B cell (primary cell): ENCODE results near the gene IL4R. TPM values are rescaled to one million over a fixed set of nuclear protein-coding genes. Genes with fewer than 3 reads are reported as not detected.
"Not testable (repeated sequence)": the region's sequence is repeated elsewhere in the genome, so short reads cannot be mapped to it uniquely, and the experiment has no call there.

Source experiments
- ATAC-seq: fragments of 200-7000 bp; cut with Tn5 transposase; one replicate; pipeline ENCODE4 v1.10.0; 2021; ENCODE audit warnings: low read depth, mild to moderate bottlenecking, moderate number of reproducible peaks, moderate library complexity
- CTCF ChIA-PET: fragments of 350-600 bp; sonication (Branson Sonifier 250); formaldehyde crosslinking; loops from one replicate; lab custom pipeline; 2021; ENCODE audit warnings: antibody characterized with exemption, inconsistent platforms; lab: Charles Lee
- POLR2A ChIA-PET: fragments of 350-600 bp; sonication (Branson Sonifier 250); formaldehyde crosslinking; loops from one replicate; lab custom pipeline; 2021; ENCODE audit warnings: antibody characterized with exemption; lab: Charles Lee
- DNase-seq: peaks from one replicate; pipeline ENCODE4 v3.0.0; 2013
- H2AFZ ChIP-seq: 2 replicates; pipeline ENCODE4 v1.6.1; 2012; ENCODE audit warnings: mild to moderate bottlenecking, low read depth, low read length; ENCODE audit not compliant: insufficient read depth, poor library complexity, severe bottlenecking
- H3K27ac ChIP-seq, 2 donors: 1 replicate in 1 of 2; 2 replicates in 1 of 2; pipeline ENCODE4 v1.5.1; 2012 to 2013; ENCODE audit warnings: low read length in 2 of 2, mild to moderate bottlenecking in 2 of 2, moderate library complexity in 1 of 2
- H3K27me3 ChIP-seq, 4 experiments: fragments of 200-600 bp in 1 of 4; sonication (generic) in 1 of 4; replicated peaks in 1 of 4; 1 replicate in 2 of 4; 2 replicates in 2 of 4; pipeline versions ENCODE4 v1.6.1 to v1.7.0; 2013 to 2016; ENCODE audit warnings: low read length in 3 of 4, mild to moderate bottlenecking in 2 of 4, mixed read lengths in 1 of 4, moderate library complexity in 1 of 4; ENCODE audit not compliant: insufficient read depth in 4 of 4, control insufficient read depth in 3 of 4; ENCODE audit errors: control extremely low read depth in 1 of 4
- H3K36me3 ChIP-seq, 2 experiments: replicated peaks in 1 of 2; 1 replicate in 1 of 2; 2 replicates in 1 of 2; pipeline versions ENCODE4 v1.6.1 to v1.7.1; 2013; ENCODE audit warnings: low read length in 1 of 2; ENCODE audit not compliant: insufficient read depth in 2 of 2, control insufficient read depth in 1 of 2; ENCODE audit errors: control extremely low read depth in 1 of 2, extremely low read depth in 1 of 2
- H3K4me1 ChIP-seq, 2 donors: fragments of 200-600 bp in 1 of 2; sonication (generic) in 1 of 2; 1 replicate in 1 of 2; 2 replicates in 1 of 2; pipeline versions ENCODE4 v1.5.1 to v1.6.1; 2013 to 2017; ENCODE audit warnings: low read length in 2 of 2; ENCODE audit not compliant: control insufficient read depth in 2 of 2, insufficient read depth in 2 of 2
- H3K4me2 ChIP-seq: replicated peaks from 2 replicates; pipeline ENCODE3; 2012; ENCODE audit warnings: mild to moderate bottlenecking, low read depth, low read length; ENCODE audit not compliant: poor library complexity, severe bottlenecking
- H3K4me3 ChIP-seq, 5 experiments: fragments of 200-600 bp in 1 of 5; sonication (generic) in 1 of 5; 1 replicate in 3 of 5; 2 replicates in 2 of 5; pipeline versions ENCODE4 v1.5.1 to v1.7.0; 2011 to 2016; ENCODE audit warnings: low read length in 4 of 5, mild to moderate bottlenecking in 4 of 5, low read depth in 2 of 5, control low read depth in 1 of 5, moderate library complexity in 1 of 5; ENCODE audit not compliant: insufficient read depth in 1 of 5; ENCODE audit errors: control extremely low read depth in 1 of 5, extremely low read depth in 1 of 5
- H3K79me2 ChIP-seq: fragments of 200-600 bp; sonication (generic); one replicate; pipeline ENCODE4 v1.6.0; 2016; ENCODE audit warnings: low read length; ENCODE audit not compliant: control insufficient read depth, insufficient read depth
- H3K9ac ChIP-seq: fragments of 200-600 bp; sonication (generic); 2 replicates; pipeline ENCODE4 v1.6.1; 2017; ENCODE audit warnings: mild to moderate bottlenecking, low read length, moderate library complexity
- H3K9me3 ChIP-seq, 3 donors: one replicate each; pipeline versions ENCODE4 v1.6.1 to v1.7.1; 2013; ENCODE audit warnings: low read length in 2 of 3; ENCODE audit not compliant: control insufficient read depth in 2 of 3, insufficient read depth in 1 of 3; ENCODE audit errors: control extremely low read depth in 1 of 3
- H4K20me1 ChIP-seq: 2 replicates; pipeline ENCODE4 v1.6.0; 2012; ENCODE audit warnings: mild to moderate bottlenecking, low read length; ENCODE audit not compliant: insufficient read depth, control insufficient read depth, poor library complexity, severe bottlenecking
- H3K27ac Mint-ChIP-seq: one replicate; pipeline ENCODE4 v1.8.0; 2021; ENCODE audit warnings: mixed read lengths
- H3K27me3 Mint-ChIP-seq: one replicate; pipeline ENCODE4 v1.8.0; 2021; ENCODE audit warnings: mixed read lengths
- H3K4me1 Mint-ChIP-seq: one replicate; pipeline ENCODE4 v1.8.0; 2021; ENCODE audit warnings: mixed read lengths
- H3K4me3 Mint-ChIP-seq: one replicate; pipeline ENCODE4 v1.8.0; 2021; ENCODE audit warnings: mixed read lengths
- H3K9me3 Mint-ChIP-seq: one replicate; pipeline ENCODE4 v1.8.0; 2022; ENCODE audit warnings: mixed read lengths; ENCODE audit not compliant: insufficient read depth
- EZH2 ChIP-seq: IDR thresholded peaks from 2 replicates; pipeline ENCODE4 v1.6.1; 2012; ENCODE audit warnings: borderline replicate concordance, low read depth, mild to moderate bottlenecking, moderate library complexity, low read length; ENCODE audit not compliant: insufficient read depth, poor library complexity, severe bottlenecking
- WGBS: methylation state at CpG from one replicate; pipeline ENCODE4 v1.1.5; 2013; ENCODE audit warnings: missing lambda C conversion rate; ENCODE audit not compliant: insufficient coverage; 5-methylcytosine and 5-hydroxymethylcytosine counted together
- intact Hi-C: fragments of 100-400 bp; cut with micrococcal nuclease; formaldehyde crosslinking; loops from one replicate; pipeline ENCODE4 v1.10.0; 2022
- polyA plus RNA-seq: library from polyadenylated mRNA; depleted of rRNA; stranded (reverse); fragments of >200 nt; gene quantifications from 2 replicates; pipeline ENCODE4 v1.2.3, GENCODE V29; 2012
- total RNA-seq, 2 donors: library from RNA; stranded (reverse); fragments of 120-200 nt in 1 of 2; gene quantifications; 1 replicate in 1 of 2; 2 replicates in 1 of 2; pipeline versions ENCODE4 v1.2.3 to v1.2.4, GENCODE V29; 2013 to 2022
- TF ChIP-seq, protein P1 (sequence below): fragments of 200-600 bp; IDR thresholded peaks from one replicate; pipeline ENCODE4 v1.8.0; 2022; ENCODE audit warnings: antibody characterized with exemption, mild to moderate bottlenecking

The IL4R gene
- total and polyA plus RNA-seq, 2 donors (not counting 1 experiment from before 2014, with no cell fraction given) = 311 to 966 TPM

DNA sequence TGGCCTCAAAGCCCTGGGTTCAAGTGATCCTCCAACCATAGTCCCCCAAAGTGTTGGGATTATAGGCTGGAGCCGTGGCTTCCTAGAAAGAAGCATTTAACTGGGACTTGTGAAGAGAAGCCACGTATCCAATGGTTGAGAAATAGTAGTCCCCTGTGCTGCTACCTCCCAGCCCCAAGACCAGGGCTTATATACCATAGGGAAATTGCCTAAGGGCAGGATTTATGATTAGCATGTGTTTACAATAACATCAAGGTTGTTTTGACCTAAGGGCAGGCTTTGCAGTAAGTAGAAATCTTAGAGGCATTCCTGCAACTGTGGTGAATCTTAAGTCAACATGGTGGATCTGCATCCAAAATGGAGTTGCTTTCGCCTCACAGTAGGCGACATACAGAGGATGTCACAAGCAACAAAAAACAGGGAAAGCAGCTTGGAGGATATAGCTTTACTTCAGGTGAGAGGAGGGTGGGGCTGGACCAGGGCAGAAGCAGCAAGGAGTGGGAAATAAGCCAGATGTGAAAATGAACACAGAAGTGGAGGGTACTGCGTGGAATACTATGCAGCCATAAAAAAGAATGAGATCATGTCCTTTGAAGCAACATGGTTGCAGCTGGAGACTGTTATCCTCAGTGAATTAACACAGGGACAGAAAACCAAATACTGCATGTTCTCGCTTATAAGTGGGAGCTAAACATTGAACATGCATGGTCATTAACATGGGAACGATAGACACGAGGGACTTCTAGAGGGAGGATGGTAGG lies 26.5 kb upstream of the IL4R start:
- Histone ChIP-seq H3K4me1 (peaks cover 36 to 38% of the 10 kb centered on the region in 2 donors), H3K27ac (no peak overlapping the region), H3K9ac (no peak overlapping the region), H3K9me3 (no peaks in the 10 kb centered on the region), H3K36me3 (no peaks in the 10 kb centered on the region), H3K27me3 (no peaks in the 10 kb centered on the region), H3K79me2 (no peaks in the 10 kb centered on the region), H2AFZ (no peak overlapping the region), H3K4me3 (no peak overlapping the region), H3K4me2 (no peak overlapping the region), H4K20me1 (no peaks in the 10 kb centered on the region)
- ChIA-PET POLR2A (no interaction called here), CTCF (interaction anchor here (0.9 kb wide), 1 partner anchor 15 kb away, joined by 3 read pairs; no protein-coding TSS in a partner anchor)
- TF ChIP-seq, protein P1, sequence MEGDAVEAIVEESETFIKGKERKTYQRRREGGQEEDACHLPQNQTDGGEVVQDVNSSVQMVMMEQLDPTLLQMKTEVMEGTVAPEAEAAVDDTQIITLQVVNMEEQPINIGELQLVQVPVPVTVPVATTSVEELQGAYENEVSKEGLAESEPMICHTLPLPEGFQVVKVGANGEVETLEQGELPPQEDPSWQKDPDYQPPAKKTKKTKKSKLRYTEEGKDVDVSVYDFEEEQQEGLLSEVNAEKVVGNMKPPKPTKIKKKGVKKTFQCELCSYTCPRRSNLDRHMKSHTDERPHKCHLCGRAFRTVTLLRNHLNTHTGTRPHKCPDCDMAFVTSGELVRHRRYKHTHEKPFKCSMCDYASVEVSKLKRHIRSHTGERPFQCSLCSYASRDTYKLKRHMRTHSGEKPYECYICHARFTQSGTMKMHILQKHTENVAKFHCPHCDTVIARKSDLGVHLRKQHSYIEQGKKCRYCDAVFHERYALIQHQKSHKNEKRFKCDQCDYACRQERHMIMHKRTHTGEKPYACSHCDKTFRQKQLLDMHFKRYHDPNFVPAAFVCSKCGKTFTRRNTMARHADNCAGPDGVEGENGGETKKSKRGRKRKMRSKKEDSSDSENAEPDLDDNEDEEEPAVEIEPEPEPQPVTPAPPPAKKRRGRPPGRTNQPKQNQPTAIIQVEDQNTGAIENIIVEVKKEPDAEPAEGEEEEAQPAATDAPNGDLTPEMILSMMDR = no peak
- TF ChIP-seq EZH2 = no peak
- no peaks in the 10 kb centered on the region for H3K27me3 Mint-ChIP-seq
- H3K27ac Mint-ChIP-seq = no peak overlapping the region
- no peak overlapping the region for H3K4me3 Mint-ChIP-seq
- no peaks in the 10 kb centered on the region for H3K9me3 Mint-ChIP-seq
- intact Hi-C loops = no loop called here
- ATAC-seq (no peak), DNase-seq (no peak)
- peaks cover 50% of the 10 kb centered on the region for H3K4me1 Mint-ChIP-seq
- 98% methylated on average over 7 of the region's 8 CpGs for WGBS

DNA sequence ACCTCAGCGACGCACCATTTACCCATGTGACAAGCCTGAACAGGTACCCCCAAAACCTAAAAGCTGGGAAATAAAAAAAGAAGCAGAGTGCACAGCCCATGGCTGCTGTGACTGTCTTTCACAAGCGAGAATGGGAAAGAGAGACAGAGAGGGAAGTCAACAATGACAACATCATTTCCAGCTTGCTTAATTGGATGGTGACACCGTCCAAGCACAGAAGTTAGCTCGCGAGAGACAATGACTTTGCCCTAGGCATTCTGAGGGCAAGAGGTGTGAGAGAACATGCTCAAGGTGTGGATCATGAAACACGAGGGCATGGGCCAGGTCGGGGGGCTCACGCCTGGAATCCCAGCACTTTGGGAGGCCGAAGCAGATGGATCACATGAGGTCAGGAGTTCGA lies 25.9 kb upstream of the IL4R start:
- peaks cover 48% of the 10 kb centered on the region for H3K4me1 Mint-ChIP-seq
- ChIA-PET POLR2A (no interaction called here), CTCF (interaction anchor here (0.9 kb wide), 1 partner anchor 16 kb away, joined by 3 read pairs; no protein-coding TSS in a partner anchor)
- intact Hi-C loops = no loop called here
- Histone ChIP-seq H3K4me3 (no peak overlapping the region), H3K9me3 (no peaks in the 10 kb centered on the region), H2AFZ (no peak overlapping the region), H3K4me1 (peaks cover 35 to 38% of the 10 kb centered on the region in 2 donors), H4K20me1 (no peaks in the 10 kb centered on the region), H3K27me3 (no peaks in the 10 kb centered on the region), H3K36me3 (no peaks in the 10 kb centered on the region), H3K27ac (no peak overlapping the region), H3K9ac (no peak overlapping the region), H3K79me2 (no peaks in the 10 kb centered on the region), H3K4me2 (no peak overlapping the region)
- H3K9me3 Mint-ChIP-seq = no peaks in the 10 kb centered on the region
- 93% methylated on average over 9 of the region's 11 CpGs for WGBS
- TF ChIP-seq, protein P1 = no peak
- TF ChIP-seq EZH2 = no peak
- no peak overlapping the region for H3K4me3 Mint-ChIP-seq
- ATAC-seq (no peak), DNase-seq (no peak)
- H3K27me3 Mint-ChIP-seq = no peaks in the 10 kb centered on the region
- H3K27ac Mint-ChIP-seq = no peak overlapping the region

DNA sequence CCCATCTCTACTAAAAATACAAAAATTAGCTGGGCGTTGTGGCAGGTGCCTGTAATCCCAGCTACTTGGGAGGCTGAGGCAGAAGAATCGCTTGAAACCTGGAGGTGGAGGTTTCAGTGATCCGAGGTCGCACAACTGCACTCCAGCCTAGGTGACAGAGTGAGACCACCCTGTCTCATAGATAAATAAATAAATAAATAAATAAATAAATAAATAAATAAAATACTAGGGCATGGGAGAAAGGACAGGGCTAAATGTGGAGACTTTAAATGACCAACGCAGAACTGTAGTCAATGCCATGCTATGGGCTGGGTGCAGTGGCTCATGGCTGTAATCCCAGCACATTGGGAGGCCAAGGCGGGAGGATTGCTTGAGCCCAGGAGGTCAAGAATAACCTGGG lies 25.5 kb upstream of the IL4R start:
- H3K4me2 ChIP-seq, H3K27me3 Mint-ChIP-seq, H3K4me3 ChIP-seq, H3K36me3 ChIP-seq, H3K9ac ChIP-seq, ATAC-seq, intact Hi-C loops, H3K9me3 Mint-ChIP-seq, H3K79me2 ChIP-seq, H3K27ac ChIP-seq, H3K9me3 ChIP-seq, POLR2A ChIA-PET, H2AFZ ChIP-seq, H4K20me1 ChIP-seq, DNase-seq, H3K4me3 Mint-ChIP-seq, H3K27ac Mint-ChIP-seq, H3K27me3 ChIP-seq: not testable (repeated sequence)
- WGBS = 90% methylated on average over 2 of the region's 6 CpGs
- H3K4me1 Mint-ChIP-seq = peaks cover 48% of the 10 kb centered on the region
- CTCF ChIA-PET = interaction anchor here (0.9 kb wide), 1 partner anchor 16 kb away, joined by 3 read pairs; no protein-coding TSS in a partner anchor
- peaks cover 35 to 38% of the 10 kb centered on the region in 2 donors for H3K4me1 ChIP-seq
